Vagina (tissue), 2 donors: ENCODE results near the gene HYCC1. TPM values are rescaled to one million over a fixed set of nuclear protein-coding genes. Genes with fewer than 3 reads are reported as not detected.

Experiments used
- DNase-seq, 2 donors: peaks; one replicate each; pipeline ENCODE4 v3.0.0-alpha.2; 2017; ENCODE audit errors: extremely low spot score in 2 of 2
- H3K27ac ChIP-seq: fragments of 200-600 bp; sonication (generic); one replicate; pipeline ENCODE4 v1.5.1; 2019
- H3K27me3 ChIP-seq: fragments of 200-600 bp; sonication (generic); one replicate; pipeline ENCODE4 v1.5.1; 2019
- H3K36me3 ChIP-seq, 2 donors: fragments of 200-600 bp; sonication (generic); one replicate each; pipeline ENCODE4 v1.5.1; 2017 to 2019
- H3K4me1 ChIP-seq: fragments of 200-600 bp; sonication (generic); one replicate; pipeline ENCODE4 v1.5.1; 2019
- H3K4me3 ChIP-seq, 2 donors: fragments of 200-600 bp; sonication (generic); 1 replicate in 1 of 2; 2 replicates in 1 of 2; pipeline ENCODE4 v1.5.1; 2016 to 2019
- H3K9me3 ChIP-seq: fragments of 200-600 bp; sonication (generic); one replicate; pipeline ENCODE4 v1.5.1; 2019
- CTCF ChIP-seq, 3 experiments: fragments of 450-650 bp in 2 of 3; fragments of 200-600 bp in 1 of 3; sonication (generic) in 1 of 3; IDR thresholded peaks; one replicate each; pipeline ENCODE4 v1.5.1; 2017 to 2019; ENCODE audit warnings: antibody characterized with exemption in 3 of 3, mild to moderate bottlenecking in 2 of 3, moderate library complexity in 2 of 3
- POLR2A ChIP-seq, 2 donors: fragments of 450-650 bp; IDR thresholded peaks; one replicate each; pipeline ENCODE4 v1.6.1; 2017; ENCODE audit warnings: antibody characterized with exemption in 2 of 2, mild to moderate bottlenecking in 2 of 2, moderate library complexity in 2 of 2
- POLR2AphosphoS5 ChIP-seq, 2 donors: sonication (generic); formaldehyde crosslinking; IDR thresholded peaks; one replicate each; pipeline ENCODE4 v1.9.0; 2017; ENCODE audit warnings: antibody characterized with exemption in 2 of 2, mild to moderate bottlenecking in 2 of 2, low read depth in 1 of 2; ENCODE audit not compliant: insufficient read depth in 1 of 2
- intact Hi-C: fragments of 100-400 bp; cut with DNase I; formaldehyde crosslinking; loops from one replicate; pipeline ENCODE4 v1.15.1; 2023
- total RNA-seq: library from RNA; depleted of rRNA; stranded (reverse); fragments of >200 nt; gene quantifications from one replicate; pipeline ENCODE4 v1.2.3, GENCODE V29; 2016

HYCC1 gene
- total RNA-seq, 1 donor from 2014 or later, result 23.6 TPM

- no peak for TF ChIP-seq POLR2A (IDR thresholded peaks at IDR 0.05)
- no peak for TF ChIP-seq CTCF (IDR thresholded peaks at IDR 0.05)
- TF ChIP-seq POLR2AphosphoS5 (IDR thresholded peaks at IDR 0.05; ENCODE audit: insufficient read depth in 1 of 2, low read depth in 1 of 2), result no peak
- H3K27me3 ChIP-seq, result no peaks in the 10 kb centered on the region
- H3K36me3 ChIP-seq, result no peaks in the 10 kb centered on the region
- H3K4me3 ChIP-seq, result no peak overlapping the region
- no peak for DNase-seq
- peaks cover 3% of the 10 kb centered on the region for H3K4me1 ChIP-seq
- no peaks in the 10 kb centered on the region for H3K9me3 ChIP-seq
- no peak overlapping the region for H3K27ac ChIP-seq
- intact Hi-C loops, result no loop called here
Measured at GRCh38 chr7:22992874-22993840, 20.8 kb downstream of the HYCC1 start.

- TF ChIP-seq CTCF (IDR thresholded peaks at IDR 0.05) (no peak), POLR2A (IDR thresholded peaks at IDR 0.05) (no peak), POLR2AphosphoS5 (IDR thresholded peaks at IDR 0.05; ENCODE audit: insufficient read depth in 1 of 2, low read depth in 1 of 2) (no peak)
- intact Hi-C loops, result no loop called here
- Histone ChIP-seq H3K4me3 (no peak overlapping the region), H3K36me3 (no peaks in the 10 kb centered on the region), H3K4me1 (no peaks in the 10 kb centered on the region), H3K27ac (no peak overlapping the region), H3K9me3 (no peaks in the 10 kb centered on the region), H3K27me3 (no peaks in the 10 kb centered on the region)
- no peak for DNase-seq
Measured at GRCh38 chr7:22990588-22990949, 23.4 kb downstream of the HYCC1 start.

GRCh38 chr7:22989643-22990587, 24.0 kb downstream of the HYCC1 start:
- no peaks in the 10 kb centered on the region for H3K4me1 ChIP-seq
- no peak for DNase-seq
- no peak overlapping the region for H3K4me3 ChIP-seq
- H3K36me3 ChIP-seq, result no peaks in the 10 kb centered on the region
- H3K27me3 ChIP-seq, result no peaks in the 10 kb centered on the region
- TF ChIP-seq CTCF (IDR thresholded peaks at IDR 0.05) (no peak), POLR2AphosphoS5 (IDR thresholded peaks at IDR 0.05; ENCODE audit: insufficient read depth in 1 of 2, low read depth in 1 of 2) (no peak), POLR2A (IDR thresholded peaks at IDR 0.05) (no peak)
- intact Hi-C loops, result no loop called here
- H3K27ac ChIP-seq, result no peak overlapping the region
- no peaks in the 10 kb centered on the region for H3K9me3 ChIP-seq

- Histone ChIP-seq H3K4me3 (no peak overlapping the region), H3K27me3 (no peaks in the 10 kb centered on the region), H3K4me1 (no peaks in the 10 kb centered on the region), H3K9me3 (no peaks in the 10 kb centered on the region), H3K27ac (no peak overlapping the region), H3K36me3 (no peaks in the 10 kb centered on the region)
- intact Hi-C loops, result no loop called here
- no peak for TF ChIP-seq CTCF (IDR thresholded peaks at IDR 0.05)
- no peak for DNase-seq
Measured at GRCh38 chr7:22985436-22985835, 28.5 kb downstream of the HYCC1 start.
